Neural cell (in vitro differentiated cells): ENCODE measurements around the gene UGT1A8. TPM values are rescaled to one million over a fixed set of nuclear protein-coding genes. Genes with fewer than 3 reads are reported as not detected.
"Not testable (repeated sequence)": the region's sequence is repeated elsewhere in the genome, so short reads cannot be mapped to it uniquely, and the experiment has no call there.

Experiments used
- H2AFZ ChIP-seq: fragments of 200-600, 300-800 bp; sonication (generic), shearing (Covaris generic); 2 replicates; pipeline ENCODE4 v1.6.0; 2014; ENCODE audit warnings: low read depth, mild to moderate bottlenecking, antibody characterized with exemption, low read length, moderate library complexity
- H3F3A ChIP-seq: fragments of 200-600 bp; shearing (Covaris generic); 2 replicates; pipeline ENCODE4 v1.6.1; 2016; ENCODE audit warnings: mild to moderate bottlenecking, moderate library complexity, mixed read lengths, antibody characterized with exemption, low read length; ENCODE audit not compliant: insufficient read depth, poor library complexity, severe bottlenecking
- H3K27ac ChIP-seq: fragments of 200-600, 300-800 bp; sonication (generic), shearing (Covaris generic); 2 replicates; pipeline ENCODE4 v1.5.1; 2014; ENCODE audit warnings: mild to moderate bottlenecking, low read length, moderate library complexity
- H3K27me3 ChIP-seq: fragments of 300-800, 200-600 bp; sonication (generic), shearing (Covaris generic); 2 replicates; pipeline ENCODE4 v1.6.0; 2014; ENCODE audit warnings: mild to moderate bottlenecking, low read depth, low read length, moderate library complexity; ENCODE audit not compliant: insufficient read depth
- H3K36me3 ChIP-seq: fragments of 300-800, 200-600 bp; sonication (generic), shearing (Covaris generic); 2 replicates; pipeline ENCODE4 v1.5.1; 2014; ENCODE audit warnings: mild to moderate bottlenecking, antibody characterized with exemption, low read length, moderate library complexity; ENCODE audit not compliant: insufficient read depth
- H3K4me2 ChIP-seq: fragments of 300-800, 200-600 bp; sonication (generic), shearing (Covaris generic); 2 replicates; pipeline ENCODE4 v1.6.0; 2014; ENCODE audit warnings: mild to moderate bottlenecking, low read length
- H3K4me3 ChIP-seq: fragments of 300-800, 200-600 bp; sonication (generic), shearing (Covaris generic); 2 replicates; pipeline ENCODE4 v1.5.1; 2014; ENCODE audit warnings: mild to moderate bottlenecking, low read length, moderate library complexity
- H3K79me2 ChIP-seq: fragments of 200-600 bp; shearing (Covaris generic); replicated peaks from 2 replicates; pipeline ENCODE4 v1.6.0; 2014; ENCODE audit warnings: mild to moderate bottlenecking, low read length, moderate library complexity; ENCODE audit not compliant: insufficient read depth
- H3K9ac ChIP-seq: fragments of 300-800, 200-600 bp; sonication (generic), shearing (Covaris generic); 2 replicates; pipeline ENCODE4 v1.6.1; 2016; ENCODE audit warnings: mild to moderate bottlenecking, low read length, mixed read lengths
- H3K9me2 ChIP-seq: fragments of 200-600 bp; shearing (Covaris generic); 2 replicates; pipeline ENCODE4 v1.6.1; 2016; ENCODE audit warnings: mild to moderate bottlenecking, low read length, mixed read lengths; ENCODE audit not compliant: insufficient read depth
- H3K9me3 ChIP-seq: fragments of 200-600, 300-800 bp; sonication (generic), shearing (Covaris generic); 2 replicates; pipeline ENCODE4 v1.6.1; 2016; ENCODE audit warnings: mild to moderate bottlenecking, mixed run types, low read length, moderate library complexity, mixed read lengths
- H4K20me1 ChIP-seq: fragments of 200-600 bp; shearing (Covaris generic); 2 replicates; pipeline ENCODE4 v1.6.1; 2016; ENCODE audit warnings: mild to moderate bottlenecking, mixed run types; ENCODE audit not compliant: insufficient read depth
- EP300 ChIP-seq: fragments of 450-650 bp; conservative IDR thresholded peaks from 2 replicates; pipeline ENCODE4 v1.6.1; 2014; ENCODE audit warnings: antibody characterized with exemption, mild to moderate bottlenecking, moderate library complexity; ENCODE audit not compliant: poor library complexity, severe bottlenecking
- EZH2 ChIP-seq: fragments of 200-600, 300-800 bp; shearing (Covaris generic), sonication (generic); IDR thresholded peaks from 2 replicates; pipeline ENCODE4 v1.6.1; 2014; ENCODE audit warnings: antibody characterized with exemption, low read length, borderline replicate concordance, mild to moderate bottlenecking; ENCODE audit not compliant: insufficient read depth, poor library complexity, severe bottlenecking
- MXI1 ChIP-seq: fragments of 450-650 bp; conservative IDR thresholded peaks from 2 replicates; pipeline ENCODE4 v1.6.1; 2014; ENCODE audit warnings: antibody characterized with exemption, mild to moderate bottlenecking; ENCODE audit not compliant: poor library complexity, severe bottlenecking
- POLR2AphosphoS5 ChIP-seq: IDR thresholded peaks from 2 replicates; pipeline ENCODE4 v1.6.1; 2012
- RAD21 ChIP-seq: fragments of 450-650 bp; conservative IDR thresholded peaks from 2 replicates; pipeline ENCODE4 v1.6.1; 2014; ENCODE audit warnings: antibody characterized with exemption, mild to moderate bottlenecking, moderate library complexity
- SMC3 ChIP-seq: fragments of 450-650 bp; conservative IDR thresholded peaks from 2 replicates; pipeline ENCODE4 v1.6.1; 2014; ENCODE audit warnings: antibody characterized with exemption, mild to moderate bottlenecking, moderate library complexity; ENCODE audit not compliant: poor library complexity
- TAF1 ChIP-seq: IDR thresholded peaks from 2 replicates; pipeline ENCODE4 v1.6.1; 2012; ENCODE audit warnings: low read depth
- polyA plus RNA-seq: library from polyadenylated mRNA; depleted of rRNA; stranded (reverse); fragments of >200 nt; gene quantifications from 2 replicates; pipeline ENCODE4 v1.2.3, GENCODE V29; 2014
- TF ChIP-seq, protein P1 (sequence below): IDR thresholded peaks from 2 replicates; pipeline ENCODE4 v1.6.1; 2012; ENCODE audit warnings: borderline replicate concordance
- TF ChIP-seq, protein P2 (sequence below): fragments of 450-650 bp; IDR thresholded peaks from 2 replicates; pipeline ENCODE4 v1.5.1; 2014; ENCODE audit warnings: antibody characterized with exemption, mild to moderate bottlenecking, moderate library complexity; ENCODE audit not compliant: poor library complexity, severe bottlenecking

The UGT1A8 gene
- polyA plus RNA-seq, 1 donor from 2014 or later = not detected

DNA sequence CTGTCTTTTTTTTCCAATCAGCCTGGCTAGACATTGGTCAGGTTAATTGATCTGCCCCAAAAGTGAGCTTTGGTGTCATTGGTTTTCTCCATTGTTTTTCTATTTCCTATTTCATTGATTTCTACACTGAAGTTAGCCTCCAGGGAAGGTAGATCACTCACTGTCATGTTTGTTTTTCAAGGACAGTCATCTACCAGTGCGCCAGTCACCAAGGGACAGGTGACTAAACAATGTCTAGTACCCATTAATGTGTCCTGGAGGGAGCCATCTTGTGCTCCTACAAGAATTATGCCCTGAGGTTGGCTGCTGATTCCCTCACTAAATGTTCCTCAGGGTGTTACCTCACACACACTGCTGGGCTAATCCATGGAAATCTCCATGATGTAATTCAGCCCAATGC is 33.2 kb upstream of the UGT1A8 start:
- H3K9me2 ChIP-seq = no peaks in the 10 kb centered on the region
- no peaks in the 10 kb centered on the region for H3K27me3 ChIP-seq
- H3F3A ChIP-seq = no peaks in the 10 kb centered on the region
- no peak overlapping the region for H3K4me2 ChIP-seq
- no peak overlapping the region for H3K4me3 ChIP-seq
- no peaks in the 10 kb centered on the region for H3K79me2 ChIP-seq
- H3K9me3 ChIP-seq = no peaks in the 10 kb centered on the region
- TF ChIP-seq RAD21 (no peak), MXI1 (no peak), TAF1 (no peak), EP300 (no peak), SMC3 (no peak), EZH2 (no peak)
- TF ChIP-seq, protein P1, sequence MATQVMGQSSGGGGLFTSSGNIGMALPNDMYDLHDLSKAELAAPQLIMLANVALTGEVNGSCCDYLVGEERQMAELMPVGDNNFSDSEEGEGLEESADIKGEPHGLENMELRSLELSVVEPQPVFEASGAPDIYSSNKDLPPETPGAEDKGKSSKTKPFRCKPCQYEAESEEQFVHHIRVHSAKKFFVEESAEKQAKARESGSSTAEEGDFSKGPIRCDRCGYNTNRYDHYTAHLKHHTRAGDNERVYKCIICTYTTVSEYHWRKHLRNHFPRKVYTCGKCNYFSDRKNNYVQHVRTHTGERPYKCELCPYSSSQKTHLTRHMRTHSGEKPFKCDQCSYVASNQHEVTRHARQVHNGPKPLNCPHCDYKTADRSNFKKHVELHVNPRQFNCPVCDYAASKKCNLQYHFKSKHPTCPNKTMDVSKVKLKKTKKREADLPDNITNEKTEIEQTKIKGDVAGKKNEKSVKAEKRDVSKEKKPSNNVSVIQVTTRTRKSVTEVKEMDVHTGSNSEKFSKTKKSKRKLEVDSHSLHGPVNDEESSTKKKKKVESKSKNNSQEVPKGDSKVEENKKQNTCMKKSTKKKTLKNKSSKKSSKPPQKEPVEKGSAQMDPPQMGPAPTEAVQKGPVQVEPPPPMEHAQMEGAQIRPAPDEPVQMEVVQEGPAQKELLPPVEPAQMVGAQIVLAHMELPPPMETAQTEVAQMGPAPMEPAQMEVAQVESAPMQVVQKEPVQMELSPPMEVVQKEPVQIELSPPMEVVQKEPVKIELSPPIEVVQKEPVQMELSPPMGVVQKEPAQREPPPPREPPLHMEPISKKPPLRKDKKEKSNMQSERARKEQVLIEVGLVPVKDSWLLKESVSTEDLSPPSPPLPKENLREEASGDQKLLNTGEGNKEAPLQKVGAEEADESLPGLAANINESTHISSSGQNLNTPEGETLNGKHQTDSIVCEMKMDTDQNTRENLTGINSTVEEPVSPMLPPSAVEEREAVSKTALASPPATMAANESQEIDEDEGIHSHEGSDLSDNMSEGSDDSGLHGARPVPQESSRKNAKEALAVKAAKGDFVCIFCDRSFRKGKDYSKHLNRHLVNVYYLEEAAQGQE = no peak
- H2AFZ ChIP-seq = no peak overlapping the region
- no peak overlapping the region for H3K9ac ChIP-seq
- H3K27ac ChIP-seq = no peak overlapping the region
- no peaks in the 10 kb centered on the region for H4K20me1 ChIP-seq
- H3K36me3 ChIP-seq = no peaks in the 10 kb centered on the region

DNA sequence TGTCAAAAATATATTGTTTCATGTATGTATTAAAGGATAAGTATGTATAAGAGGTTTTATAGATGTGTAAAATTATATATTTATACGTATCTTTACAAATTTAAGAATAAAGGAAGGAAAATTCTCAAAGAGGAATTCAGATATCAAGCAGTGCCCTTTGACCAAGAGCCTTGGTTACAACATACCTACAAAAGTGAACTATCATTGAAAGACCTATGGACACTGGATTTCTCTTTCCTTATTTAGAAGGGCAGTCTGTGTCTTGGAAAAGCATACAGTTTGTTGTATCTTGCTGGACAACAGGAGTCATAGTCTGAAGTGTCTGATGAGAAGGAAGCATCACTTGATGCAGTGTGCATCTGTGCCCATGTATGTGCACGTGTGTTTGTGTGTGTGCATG is 29.0 kb upstream of the UGT1A8 start:
- no peaks in the 10 kb centered on the region for H3K9me2 ChIP-seq
- no peak overlapping the region for H3K4me2 ChIP-seq
- H2AFZ ChIP-seq = no peak overlapping the region
- H4K20me1 ChIP-seq = no peaks in the 10 kb centered on the region
- H3K9ac ChIP-seq = no peak overlapping the region
- no peaks in the 10 kb centered on the region for H3K79me2 ChIP-seq
- H3K4me3 ChIP-seq = no peak overlapping the region
- H3K27ac ChIP-seq = no peak overlapping the region
- no peak for TF ChIP-seq EZH2
- no peak for TF ChIP-seq POLR2AphosphoS5
- TF ChIP-seq, protein P1 = no peak
- no peak for TF ChIP-seq SMC3
- TF ChIP-seq, protein P2, sequence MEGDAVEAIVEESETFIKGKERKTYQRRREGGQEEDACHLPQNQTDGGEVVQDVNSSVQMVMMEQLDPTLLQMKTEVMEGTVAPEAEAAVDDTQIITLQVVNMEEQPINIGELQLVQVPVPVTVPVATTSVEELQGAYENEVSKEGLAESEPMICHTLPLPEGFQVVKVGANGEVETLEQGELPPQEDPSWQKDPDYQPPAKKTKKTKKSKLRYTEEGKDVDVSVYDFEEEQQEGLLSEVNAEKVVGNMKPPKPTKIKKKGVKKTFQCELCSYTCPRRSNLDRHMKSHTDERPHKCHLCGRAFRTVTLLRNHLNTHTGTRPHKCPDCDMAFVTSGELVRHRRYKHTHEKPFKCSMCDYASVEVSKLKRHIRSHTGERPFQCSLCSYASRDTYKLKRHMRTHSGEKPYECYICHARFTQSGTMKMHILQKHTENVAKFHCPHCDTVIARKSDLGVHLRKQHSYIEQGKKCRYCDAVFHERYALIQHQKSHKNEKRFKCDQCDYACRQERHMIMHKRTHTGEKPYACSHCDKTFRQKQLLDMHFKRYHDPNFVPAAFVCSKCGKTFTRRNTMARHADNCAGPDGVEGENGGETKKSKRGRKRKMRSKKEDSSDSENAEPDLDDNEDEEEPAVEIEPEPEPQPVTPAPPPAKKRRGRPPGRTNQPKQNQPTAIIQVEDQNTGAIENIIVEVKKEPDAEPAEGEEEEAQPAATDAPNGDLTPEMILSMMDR = no peak
- TF ChIP-seq EP300 = no peak
- no peak for TF ChIP-seq MXI1
- no peaks in the 10 kb centered on the region for H3K27me3 ChIP-seq
- H3F3A ChIP-seq = no peaks in the 10 kb centered on the region
- no peaks in the 10 kb centered on the region for H3K36me3 ChIP-seq
- no peaks in the 10 kb centered on the region for H3K9me3 ChIP-seq

DNA sequence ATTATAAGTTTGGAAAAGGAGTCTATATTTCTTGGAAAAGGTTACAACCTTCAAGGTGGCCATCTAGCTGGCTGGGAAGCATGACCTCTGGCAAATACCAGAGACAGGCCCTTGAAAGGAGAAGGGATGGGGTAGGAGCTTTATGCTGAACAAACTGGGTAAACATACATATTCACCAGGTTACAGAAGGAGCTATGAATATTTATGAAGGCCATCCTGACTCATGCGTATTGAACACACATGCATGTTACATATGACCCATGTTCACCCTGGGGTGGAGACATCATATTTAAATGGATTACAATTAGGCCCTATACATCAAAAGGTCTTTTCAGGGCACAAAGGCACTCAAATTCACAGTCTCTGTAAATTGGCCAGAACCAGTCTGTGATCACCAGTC is 24.7 kb upstream of the UGT1A8 start:
- H3K79me2 ChIP-seq, H4K20me1 ChIP-seq, H3K9ac ChIP-seq, H3F3A ChIP-seq, H3K9me2 ChIP-seq, H3K27ac ChIP-seq, H3K4me2 ChIP-seq, H3K36me3 ChIP-seq, H3K4me3 ChIP-seq, H2AFZ ChIP-seq, H3K9me3 ChIP-seq, H3K27me3 ChIP-seq: not testable (repeated sequence)
